ENCODE measurements around the gene SLC6A8.
"Not testable (repeated sequence)": the region's sequence is repeated elsewhere in the genome, so short reads cannot be mapped to it uniquely, and the experiment has no call there.

Gene SLC6A8

GRCh38 chrX:153700967-153701366 lies 13.2 kb downstream of the SLC6A8 start:
- H3K4me3 ChIP-seq (ENCODE audit: low read depth, low read length): no peak overlapping the region

GRCh38 chrX:153701706-153702105 lies 14.0 kb downstream of the SLC6A8 start:
- no peak for TF ChIP-seq CTCF (IDR thresholded peaks at IDR 0.05; ENCODE audit: low read depth, low read length, missing control alignments)
- DNase-seq (ENCODE audit: low read depth): no peak
- H3K4me3 ChIP-seq (ENCODE audit: low read depth, low read length): no peak overlapping the region

More at GRCh38 chrX:153700967-153701366, 13.2 kb downstream of the SLC6A8 start:
- no peak for TF ChIP-seq CTCF (IDR thresholded peaks at IDR 0.05; ENCODE audit: low read depth, low read length, missing control alignments)
- DNase-seq (ENCODE audit: low read depth): no peak

DNA sequence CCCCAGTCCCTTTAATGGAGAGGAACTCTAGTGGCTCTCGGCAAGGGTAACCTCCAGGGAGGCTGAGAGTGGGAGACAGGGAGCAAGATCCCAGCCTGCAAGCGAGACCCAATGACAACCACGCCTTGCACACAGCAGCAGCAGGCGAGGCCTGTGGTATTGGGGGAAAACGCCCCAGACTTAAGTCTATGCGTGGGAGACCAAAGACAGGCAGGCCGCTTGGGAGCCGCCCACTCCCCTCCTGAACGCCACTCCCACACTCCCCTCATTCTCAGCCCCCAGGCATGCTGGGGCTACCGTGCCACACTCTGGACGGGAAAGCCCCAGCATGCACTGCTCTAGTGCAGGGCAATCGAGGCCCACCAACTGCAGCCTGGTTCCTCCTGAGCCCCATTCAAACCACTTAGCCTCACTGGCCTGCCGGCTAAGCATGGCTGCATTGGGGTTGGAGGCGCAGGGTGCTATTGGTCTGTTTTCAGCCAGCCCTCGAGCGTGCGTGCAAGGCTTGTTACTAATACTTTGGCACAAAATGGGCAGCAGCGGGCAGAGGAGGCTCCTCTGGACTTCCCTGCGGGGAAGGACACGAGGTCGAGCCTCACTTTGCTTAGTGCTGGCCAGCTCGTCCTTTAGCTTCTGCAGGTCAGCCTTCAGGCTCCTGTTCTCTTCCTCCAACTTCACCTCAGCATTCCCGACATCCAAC lies 14.8 kb downstream of the SLC6A8 start:
- no peak for DNase-seq (ENCODE audit: low read depth)
- no peak overlapping the region for H3K4me3 ChIP-seq (ENCODE audit: low read depth, low read length)
- TF ChIP-seq CTCF (IDR thresholded peaks at IDR 0.05; ENCODE audit: low read depth, low read length, missing control alignments): no peak

GRCh38 chrX:153703036-153703370 lies 15.3 kb downstream of the SLC6A8 start:
- H3K4me3 ChIP-seq (ENCODE audit: low read depth, low read length): no peak overlapping the region
- DNase-seq (ENCODE audit: low read depth): no peak
- TF ChIP-seq CTCF (IDR thresholded peaks at IDR 0.05; ENCODE audit: low read depth, low read length, missing control alignments): no peak

- DNase-seq (ENCODE audit: low read depth): no peak
- TF ChIP-seq CTCF (IDR thresholded peaks at IDR 0.05; ENCODE audit: low read depth, low read length, missing control alignments): no peak
- H3K4me3 ChIP-seq (ENCODE audit: low read depth, low read length): no peak overlapping the region
These were observed 16.3 kb downstream of the SLC6A8 start for GRCh38 chrX:153704021-153704526.

- H3K4me3 ChIP-seq (ENCODE audit: low read depth, low read length); DNase-seq (ENCODE audit: low read depth): not testable (repeated sequence)
These were observed 17.1 kb downstream of the SLC6A8 start for GRCh38 chrX:153704631-153705402.

GRCh38 chrX:153705403-153706060 lies 17.8 kb downstream of the SLC6A8 start:
- H3K4me3 ChIP-seq (ENCODE audit: low read depth, low read length); DNase-seq (ENCODE audit: low read depth): not testable (repeated sequence)

Data from GM12864 (cell line).